SK-N-MC (cell line): ENCODE results near the gene UTP25.

Source experiments
- EZH2 ChIP-seq: fragments of 200-600 bp; sonication (generic); IDR thresholded peaks from one replicate; pipeline ENCODE4 v1.6.1; 2017; ENCODE audit warnings: antibody characterized with exemption
- FOXP2 ChIP-seq: optimal IDR thresholded peaks from 2 replicates; pipeline ENCODE3; 2011; ENCODE audit warnings: mild to moderate bottlenecking, moderate library complexity; ENCODE audit not compliant: insufficient read depth; ENCODE audit errors: extremely low read length, control extremely low read depth
- POLR2AphosphoS5 ChIP-seq: IDR thresholded peaks from 2 replicates; pipeline ENCODE4 v1.6.1; 2012; ENCODE audit warnings: mild to moderate bottlenecking, low read depth, low read length, borderline replicate concordance

DNA sequence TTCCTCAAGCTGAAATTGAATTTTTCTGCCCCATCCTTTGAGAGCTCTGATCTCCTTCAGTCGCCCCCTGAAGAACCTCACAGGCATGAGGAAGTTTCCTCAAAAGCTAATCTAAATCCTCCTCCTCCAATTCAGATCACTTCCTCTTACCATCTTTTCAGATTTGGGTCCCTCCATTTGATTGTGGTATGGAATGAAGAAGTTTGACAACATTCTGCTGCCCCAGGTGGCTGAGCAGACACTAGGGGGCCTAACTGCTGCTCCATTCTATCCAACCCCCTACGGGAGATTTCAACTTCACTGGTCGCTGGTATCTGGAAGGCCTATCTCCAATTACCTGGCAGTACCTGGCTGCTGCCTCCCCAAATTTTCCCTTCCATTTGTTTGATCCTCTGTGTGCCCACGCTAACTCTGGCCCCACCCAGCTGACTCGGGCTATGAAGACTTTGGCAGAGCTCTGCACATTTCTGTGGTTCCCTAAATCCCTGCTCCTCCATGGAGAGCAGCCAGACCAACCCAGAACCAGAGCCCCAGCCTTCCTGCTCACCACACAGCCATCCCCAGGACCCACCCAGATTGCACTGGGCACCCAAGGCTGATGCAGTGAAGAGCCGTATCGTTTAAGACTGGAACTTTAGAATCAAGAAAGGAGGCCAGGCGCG, 29.7 kb upstream of the UTP25 start:
- TF ChIP-seq POLR2AphosphoS5 (no peak), EZH2 (no peak), FOXP2 (no peak)
